Measurements from ENCODE around the gene TMCC1. TPM values are rescaled to one million over a fixed set of nuclear protein-coding genes. Genes with fewer than 3 reads are reported as not detected.
"Not testable (repeated sequence)": the region's sequence is repeated elsewhere in the genome, so short reads cannot be mapped to it uniquely, and the experiment has no call there.

Gene TMCC1
- total RNA-seq, 4 donors from 2014 or later = 4.1 to 21.8 (median 14.5) TPM

- no peak for TF ChIP-seq POLR2A (IDR thresholded peaks at IDR 0.05)
- 81 to 83% methylated on average over 3 to 4 of the region's 4 CpGs for WGBS, 2 donors (ENCODE audit: low coverage in 1 of 2)
- in situ Hi-C loops (cut with MboI; ENCODE audit: low pct_ligation_motif_present in 1 of 4, low pct_unique_long_range_greater_than_20kb in 1 of 4, low sequenced_read_pairs in 3 of 4) (no loop called here), intact Hi-C loops (cut with DNase I; ENCODE audit: low total_unique reads) (no loop called here)
- H3K4me1 ChIP-seq = no peaks in the 10 kb centered on the region
- H3K36me3 ChIP-seq = peaks cover 0 to 8% (median 0%) of the 10 kb centered on the region in 4 donors
- no peak overlapping the region for H3K4me3 ChIP-seq
- DNase-seq = no peak
- no peaks in the 10 kb centered on the region for H3K9me3 ChIP-seq
- H3K27me3 ChIP-seq = no peaks in the 10 kb centered on the region
- H3K27ac ChIP-seq = no peak overlapping the region
Observed at GRCh38 chr3:129699199-129699598, 194.3 kb downstream of the TMCC1 start.

- Histone ChIP-seq H3K4me1 (no peaks in the 10 kb centered on the region), H3K4me3 (no peak overlapping the region), H3K36me3 (peaks cover 0 to 8% (median 0%) of the 10 kb centered on the region in 4 donors), H3K9me3 (no peaks in the 10 kb centered on the region), H3K27ac (no peak overlapping the region), H3K27me3 (no peaks in the 10 kb centered on the region)
- DNase-seq = no peak
- 95 to 100% methylated on average over 5 to 6 of the region's 6 CpGs for WGBS, 2 donors (ENCODE audit: low coverage in 1 of 2)
- in situ Hi-C loops (cut with MboI; ENCODE audit: low pct_ligation_motif_present in 1 of 4, low pct_unique_long_range_greater_than_20kb in 1 of 4, low sequenced_read_pairs in 3 of 4) (no loop called here), intact Hi-C loops (cut with DNase I; ENCODE audit: low total_unique reads) (no loop called here)
- no peak for TF ChIP-seq POLR2A (IDR thresholded peaks at IDR 0.05)
- no peak for TF ChIP-seq CTCF (IDR thresholded peaks at IDR 0.05)
- no peak for TF ChIP-seq POLR2AphosphoS5 (IDR thresholded peaks at IDR 0.05)
- no peak for TF ChIP-seq EP300 (IDR thresholded peaks at IDR 0.05; ENCODE audit: low read depth)
Observed at GRCh38 chr3:129697229-129697969, 196.1 kb downstream of the TMCC1 start.

- intact Hi-C loops (cut with DNase I; ENCODE audit: low total_unique reads); H3K27ac ChIP-seq; H3K36me3 ChIP-seq; H3K4me3 ChIP-seq; DNase-seq; in situ Hi-C loops (cut with MboI; ENCODE audit: low pct_ligation_motif_present in 1 of 4, low pct_unique_long_range_greater_than_20kb in 1 of 4, low sequenced_read_pairs in 3 of 4); H3K27me3 ChIP-seq; H3K9me3 ChIP-seq; H3K4me1 ChIP-seq: not testable (repeated sequence)
- WGBS, 2 donors (ENCODE audit: low coverage in 1 of 2) = 90 to 96% methylated on average over 2 of the region's 2 CpGs
Observed at GRCh38 chr3:129696430-129696829, 197.1 kb downstream of the TMCC1 start.

- Histone ChIP-seq H3K4me1 (no peaks in the 10 kb centered on the region), H3K27ac (no peak overlapping the region), H3K36me3 (peaks cover 0 to 8% (median 0%) of the 10 kb centered on the region in 4 donors), H3K4me3 (no peak overlapping the region), H3K27me3 (no peaks in the 10 kb centered on the region), H3K9me3 (no peaks in the 10 kb centered on the region)
- 91 to 100% methylated on average over 1 to 2 of the region's 2 CpGs for WGBS, 2 donors (ENCODE audit: low coverage in 1 of 2)
- in situ Hi-C loops (cut with MboI; ENCODE audit: low pct_ligation_motif_present in 1 of 4, low pct_unique_long_range_greater_than_20kb in 1 of 4, low sequenced_read_pairs in 3 of 4) = no loop called here
- DNase-seq = no peak
- intact Hi-C loops (cut with DNase I; ENCODE audit: low total_unique reads) = no loop called here
- TF ChIP-seq EP300 (IDR thresholded peaks at IDR 0.05; ENCODE audit: low read depth) (no peak), POLR2A (IDR thresholded peaks at IDR 0.05) (no peak), POLR2AphosphoS5 (IDR thresholded peaks at IDR 0.05) (no peak), CTCF (IDR thresholded peaks at IDR 0.05) (no peak)
Observed at GRCh38 chr3:129695230-129695629, 198.3 kb downstream of the TMCC1 start.

GRCh38 chr3:129694228-129694627 is 199.3 kb downstream of the TMCC1 start:
- peaks cover 0 to 8% (median 0%) of the 10 kb centered on the region in 4 donors for H3K36me3 ChIP-seq
- intact Hi-C loops (cut with DNase I; ENCODE audit: low total_unique reads) (no loop called here), in situ Hi-C loops (cut with MboI; ENCODE audit: low pct_ligation_motif_present in 1 of 4, low pct_unique_long_range_greater_than_20kb in 1 of 4, low sequenced_read_pairs in 3 of 4) (no loop called here)
- no peaks in the 10 kb centered on the region for H3K9me3 ChIP-seq
- 89 to 94% methylated on average over 5 of the region's 5 CpGs for WGBS, 2 donors (ENCODE audit: low coverage in 1 of 2)
- H3K4me1 ChIP-seq = no peaks in the 10 kb centered on the region
- H3K27me3 ChIP-seq = no peaks in the 10 kb centered on the region
- no peak overlapping the region for H3K27ac ChIP-seq
- no peak overlapping the region for H3K4me3 ChIP-seq
- DNase-seq = no peak
- TF ChIP-seq CTCF (IDR thresholded peaks at IDR 0.05) (no peak), POLR2AphosphoS5 (IDR thresholded peaks at IDR 0.05) (no peak)

All from transverse colon (tissue), 4 donors.